SK-N-MC (cell line): ENCODE results near the gene HES5.

Experiments
- EZH2 ChIP-seq: fragments of 200-600 bp; sonication (generic); IDR thresholded peaks from one replicate; pipeline ENCODE4 v1.6.1; 2017; ENCODE audit warnings: antibody characterized with exemption
- FOXP2 ChIP-seq: optimal IDR thresholded peaks from 2 replicates; pipeline ENCODE3; 2011; ENCODE audit warnings: mild to moderate bottlenecking, moderate library complexity; ENCODE audit not compliant: insufficient read depth; ENCODE audit errors: extremely low read length, control extremely low read depth
- POLR2AphosphoS5 ChIP-seq: IDR thresholded peaks from 2 replicates; pipeline ENCODE4 v1.6.1; 2012; ENCODE audit warnings: mild to moderate bottlenecking, low read depth, low read length, borderline replicate concordance

GRCh38 chr1:2545754-2546514 lies 15.9 kb upstream of the HES5 start:
- TF ChIP-seq EZH2 (no peak), POLR2AphosphoS5 (peak; percentile 70), FOXP2 (no peak)
